Esophagus squamous epithelium (tissue), 5 donors: Measurements from ENCODE around the gene IFT88. TPM values are rescaled to one million over a fixed set of nuclear protein-coding genes. Genes with fewer than 3 reads are reported as not detected.

ENCODE experiments used
- DNase-seq: peaks from one replicate; lab custom pipeline; 2025; lab: John Stamatoyannopoulos, UW
- H3K27ac ChIP-seq, 4 donors: fragments of 200-600 bp; sonication (generic); one replicate each; pipeline ENCODE4 v1.5.1; 2016 to 2019; ENCODE audit warnings: mild to moderate bottlenecking in 1 of 4
- H3K27me3 ChIP-seq, 4 donors: fragments of 200-600 bp; sonication (generic); 1 replicate in 3 of 4; 2 replicates in 1 of 4; pipeline versions ENCODE4 v1.5.1 to v1.6.0; 2017 to 2021; ENCODE audit warnings: antibody characterized with exemption in 1 of 4
- H3K36me3 ChIP-seq, 3 donors: fragments of 200-600 bp; sonication (generic); one replicate each; pipeline ENCODE4 v1.5.1; 2016 to 2019
- H3K4me1 ChIP-seq, 3 donors: fragments of 200-600 bp; sonication (generic); one replicate each; pipeline ENCODE4 v1.5.1; 2017 to 2019
- H3K4me3 ChIP-seq, 4 donors: fragments of 200-600 bp; sonication (generic); 1 replicate in 3 of 4; 2 replicates in 1 of 4; pipeline ENCODE4 v1.5.1; 2016 to 2019; ENCODE audit warnings: mild to moderate bottlenecking in 2 of 4, moderate library complexity in 1 of 4
- H3K9me3 ChIP-seq, 3 donors: fragments of 200-600 bp; sonication (generic); one replicate each; pipeline ENCODE4 v1.5.1; 2016 to 2019
- POLR2A ChIP-seq, 4 donors: fragments of 450-650 bp; IDR thresholded peaks; one replicate each; pipeline ENCODE4 v1.6.1; 2017; ENCODE audit warnings: antibody characterized with exemption in 4 of 4, mild to moderate bottlenecking in 4 of 4, moderate library complexity in 3 of 4
- WGBS, 2 donors: methylation state at CpG; one replicate each; pipeline ENCODE4 v1.1.5; 2018; 5-methylcytosine and 5-hydroxymethylcytosine counted together
- intact Hi-C: fragments of 100-400 bp; cut with DNase I; formaldehyde crosslinking; loops from one replicate; pipeline ENCODE4 v1.15.0; 2022
- total RNA-seq, 4 donors: library from RNA; depleted of rRNA; stranded (reverse); fragments of >200 nt; gene quantifications; one replicate each; pipeline ENCODE4 v1.1.0, GENCODE V29; 2016
- TF ChIP-seq, protein P1 (sequence below), 6 experiments: fragments of 450-650 bp in 4 of 6; fragments of 200-600 bp in 2 of 6; sonication (generic) in 2 of 6; IDR thresholded peaks; one replicate each; pipeline ENCODE4 v1.5.1; 2016 to 2019; ENCODE audit warnings: antibody characterized with exemption in 6 of 6, mild to moderate bottlenecking in 4 of 6, moderate library complexity in 4 of 6
- donor health status: DM: yes; HTN: yes; CAD: no.

The IFT88 gene
- total RNA-seq, 4 donors from 2014 or later: 2.0 to 7.8 (median 4.8) TPM

- Histone ChIP-seq H3K4me3 (no peak overlapping the region), H3K27ac (no peak overlapping the region), H3K9me3 (no peaks in the 10 kb centered on the region), H3K4me1 (no peaks in the 10 kb centered on the region), H3K27me3 (no peaks in the 10 kb centered on the region), H3K36me3 (no peaks in the 10 kb centered on the region)
- TF ChIP-seq, protein P1, sequence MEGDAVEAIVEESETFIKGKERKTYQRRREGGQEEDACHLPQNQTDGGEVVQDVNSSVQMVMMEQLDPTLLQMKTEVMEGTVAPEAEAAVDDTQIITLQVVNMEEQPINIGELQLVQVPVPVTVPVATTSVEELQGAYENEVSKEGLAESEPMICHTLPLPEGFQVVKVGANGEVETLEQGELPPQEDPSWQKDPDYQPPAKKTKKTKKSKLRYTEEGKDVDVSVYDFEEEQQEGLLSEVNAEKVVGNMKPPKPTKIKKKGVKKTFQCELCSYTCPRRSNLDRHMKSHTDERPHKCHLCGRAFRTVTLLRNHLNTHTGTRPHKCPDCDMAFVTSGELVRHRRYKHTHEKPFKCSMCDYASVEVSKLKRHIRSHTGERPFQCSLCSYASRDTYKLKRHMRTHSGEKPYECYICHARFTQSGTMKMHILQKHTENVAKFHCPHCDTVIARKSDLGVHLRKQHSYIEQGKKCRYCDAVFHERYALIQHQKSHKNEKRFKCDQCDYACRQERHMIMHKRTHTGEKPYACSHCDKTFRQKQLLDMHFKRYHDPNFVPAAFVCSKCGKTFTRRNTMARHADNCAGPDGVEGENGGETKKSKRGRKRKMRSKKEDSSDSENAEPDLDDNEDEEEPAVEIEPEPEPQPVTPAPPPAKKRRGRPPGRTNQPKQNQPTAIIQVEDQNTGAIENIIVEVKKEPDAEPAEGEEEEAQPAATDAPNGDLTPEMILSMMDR (IDR thresholded peaks at IDR 0.05): no peak
- intact Hi-C loops: no loop called here
- DNase-seq: no peak
- WGBS, 2 donors: 74 to 75% methylated on average over 6 to 10 of the region's 10 CpGs
These were observed 32.8 kb upstream of the IFT88 start for GRCh38 chr13:20534038-20534608.

GRCh38 chr13:20536992-20537391 lies 30.0 kb upstream of the IFT88 start:
- intact Hi-C loops: no loop called here
- no peak for TF ChIP-seq POLR2A (IDR thresholded peaks at IDR 0.05)
- TF ChIP-seq, protein P1 (IDR thresholded peaks at IDR 0.05): no peak
- DNase-seq: no peak
- Histone ChIP-seq H3K27ac (no peak overlapping the region), H3K9me3 (no peaks in the 10 kb centered on the region), H3K4me3 (no peak overlapping the region), H3K27me3 (no peaks in the 10 kb centered on the region), H3K36me3 (no peaks in the 10 kb centered on the region), H3K4me1 (no peaks in the 10 kb centered on the region)

DNA sequence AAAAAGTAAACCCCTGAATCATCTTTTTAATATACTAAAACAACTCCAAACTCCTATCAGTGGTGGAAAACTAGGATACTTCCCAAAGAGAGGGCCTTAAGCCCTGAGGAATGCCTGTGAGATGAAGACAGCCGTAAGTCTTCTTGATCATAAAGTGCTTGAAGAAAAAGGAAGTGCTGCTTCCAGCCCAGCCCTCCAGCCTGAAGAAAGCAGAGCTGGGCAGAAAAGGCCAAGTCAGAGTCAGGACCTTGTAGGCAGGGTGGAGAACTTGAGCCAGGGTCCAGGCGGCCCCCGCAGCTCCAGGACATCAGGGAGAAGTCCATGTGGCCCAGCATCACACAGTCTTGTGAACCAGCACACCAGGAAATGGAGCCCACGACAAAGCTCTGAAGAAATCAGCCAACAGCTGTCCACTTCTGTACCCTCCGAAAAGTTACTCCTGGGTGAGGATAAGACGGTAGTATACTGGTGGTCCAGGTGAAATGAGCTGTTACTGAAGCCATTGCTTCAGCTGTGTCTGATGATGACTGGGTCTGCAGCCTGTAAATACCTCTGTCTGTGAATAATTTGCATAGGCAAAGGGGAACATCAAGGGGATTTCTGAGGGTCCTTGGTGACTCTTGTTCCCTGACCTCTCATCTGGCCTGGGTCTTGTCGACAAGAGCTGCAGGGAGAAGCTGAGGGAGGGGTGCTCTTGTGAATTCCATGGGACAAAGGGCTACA lies 22.6 kb upstream of the IFT88 start:
- Histone ChIP-seq H3K27ac (no peak overlapping the region), H3K36me3 (no peaks in the 10 kb centered on the region), H3K4me1 (no peaks in the 10 kb centered on the region), H3K9me3 (no peaks in the 10 kb centered on the region), H3K27me3 (no peaks in the 10 kb centered on the region), H3K4me3 (no peak overlapping the region)
- intact Hi-C loops: no loop called here
- TF ChIP-seq POLR2A (IDR thresholded peaks at IDR 0.05): no peak
- TF ChIP-seq, protein P1 (IDR thresholded peaks at IDR 0.05): no peak
- DNase-seq: no peak
- 71 to 72% methylated on average over 7 of the region's 7 CpGs for WGBS, 2 donors

DNA sequence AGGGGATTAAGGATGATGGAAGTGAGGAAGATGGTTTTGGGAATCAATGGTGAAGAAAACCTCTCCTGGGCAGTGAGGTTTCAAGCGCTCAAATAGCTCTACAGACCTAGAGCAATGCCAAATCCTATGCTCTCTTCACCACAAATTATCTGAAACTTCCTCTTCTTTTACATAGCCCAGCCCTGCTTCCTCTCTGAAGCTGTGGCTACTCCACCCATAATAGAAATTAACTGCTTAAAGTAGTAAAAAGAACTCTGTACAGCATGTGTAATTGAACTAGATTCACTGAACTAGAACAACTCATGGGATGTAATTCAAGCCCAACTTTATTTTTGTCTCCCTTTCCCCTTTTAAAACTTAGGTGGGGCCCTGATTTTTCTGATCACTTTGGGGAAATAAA lies 20.4 kb upstream of the IFT88 start:
- DNase-seq: no peak
- intact Hi-C loops: no loop called here
- 50 to 64% methylated on average over 1 of the region's 1 CpG for WGBS, 2 donors
- TF ChIP-seq POLR2A (IDR thresholded peaks at IDR 0.05): no peak
- TF ChIP-seq, protein P1 (IDR thresholded peaks at IDR 0.05): no peak
- Histone ChIP-seq H3K9me3 (no peaks in the 10 kb centered on the region), H3K4me1 (no peaks in the 10 kb centered on the region), H3K36me3 (no peaks in the 10 kb centered on the region), H3K4me3 (no peak overlapping the region), H3K27ac (no peak overlapping the region), H3K27me3 (no peaks in the 10 kb centered on the region)

- H3K4me1 ChIP-seq: no peaks in the 10 kb centered on the region
- no peak overlapping the region for H3K27ac ChIP-seq
- TF ChIP-seq, protein P1 (IDR thresholded peaks at IDR 0.05): no peak
- no peak for TF ChIP-seq POLR2A (IDR thresholded peaks at IDR 0.05)
- H3K9me3 ChIP-seq: no peaks in the 10 kb centered on the region
- no peak for DNase-seq
- 70 to 74% methylated on average over 4 of the region's 4 CpGs for WGBS, 2 donors
- intact Hi-C loops: no loop called here
- no peaks in the 10 kb centered on the region for H3K27me3 ChIP-seq
- H3K4me3 ChIP-seq: no peak overlapping the region
- no peaks in the 10 kb centered on the region for H3K36me3 ChIP-seq
These were observed 19.5 kb upstream of the IFT88 start for GRCh38 chr13:20547479-20547908.
